Muscle layer of duodenum (tissue), 2 donors: ENCODE results near the gene BHLHE41.

ENCODE experiments used
- H3K27ac ChIP-seq: one replicate; pipeline ENCODE4 v1.7.0; 2013; ENCODE audit warnings: mild to moderate bottlenecking, low read length
- H3K27me3 ChIP-seq: one replicate; pipeline ENCODE4 v1.7.0; 2013; ENCODE audit warnings: low read depth, mild to moderate bottlenecking, control low read depth, low read length
- H3K36me3 ChIP-seq, 2 donors: one replicate each; pipeline ENCODE4 v1.7.0; 2013; ENCODE audit warnings: low read length in 2 of 2, control low read depth in 1 of 2, mild to moderate bottlenecking in 1 of 2; ENCODE audit not compliant: insufficient read depth in 2 of 2, control insufficient read depth in 1 of 2
- H3K4me1 ChIP-seq, 2 donors: one replicate each; pipeline ENCODE4 v1.7.0; 2013; ENCODE audit warnings: low read length in 2 of 2, mild to moderate bottlenecking in 2 of 2, control low read depth in 1 of 2, moderate library complexity in 1 of 2; ENCODE audit not compliant: insufficient read depth in 2 of 2, control insufficient read depth in 1 of 2
- H3K4me3 ChIP-seq, 2 donors: one replicate each; pipeline ENCODE4 v1.7.0; 2013; ENCODE audit warnings: low read length in 2 of 2, low read depth in 1 of 2, mild to moderate bottlenecking in 1 of 2
- H3K9me3 ChIP-seq, 2 donors: one replicate each; pipeline ENCODE4 v1.7.0; 2013; ENCODE audit warnings: low read length in 2 of 2, control low read depth in 1 of 2, mild to moderate bottlenecking in 1 of 2; ENCODE audit not compliant: control insufficient read depth in 1 of 2
- donor health status: healthy.

Gene BHLHE41

GRCh38 chr12:26095186-26095585 is 29.7 kb downstream of the BHLHE41 start:
- H3K36me3 ChIP-seq = no peaks in the 10 kb centered on the region
- no peaks in the 10 kb centered on the region for H3K4me1 ChIP-seq
- no peaks in the 10 kb centered on the region for H3K9me3 ChIP-seq
- no peaks in the 10 kb centered on the region for H3K27me3 ChIP-seq
- no peak overlapping the region for H3K27ac ChIP-seq
- no peak overlapping the region for H3K4me3 ChIP-seq

- H3K36me3 ChIP-seq = no peaks in the 10 kb centered on the region
- no peaks in the 10 kb centered on the region for H3K27me3 ChIP-seq
- no peak overlapping the region for H3K27ac ChIP-seq
- H3K9me3 ChIP-seq = no peaks in the 10 kb centered on the region
- H3K4me3 ChIP-seq = no peak overlapping the region
- H3K4me1 ChIP-seq = no peaks in the 10 kb centered on the region
Measured at GRCh38 chr12:26092346-26093105, 32.3 kb downstream of the BHLHE41 start.

- Histone ChIP-seq H3K27ac (no peak overlapping the region), H3K4me3 (no peak overlapping the region), H3K4me1 (no peaks in the 10 kb centered on the region), H3K27me3 (no peaks in the 10 kb centered on the region), H3K36me3 (no peaks in the 10 kb centered on the region), H3K9me3 (no peaks in the 10 kb centered on the region)
Measured at GRCh38 chr12:26091822-26092221, 33.0 kb downstream of the BHLHE41 start.

- Histone ChIP-seq H3K27ac (no peak overlapping the region), H3K36me3 (no peaks in the 10 kb centered on the region)
Measured at GRCh38 chr12:26090836-26091510, 33.9 kb downstream of the BHLHE41 start.

DNA sequence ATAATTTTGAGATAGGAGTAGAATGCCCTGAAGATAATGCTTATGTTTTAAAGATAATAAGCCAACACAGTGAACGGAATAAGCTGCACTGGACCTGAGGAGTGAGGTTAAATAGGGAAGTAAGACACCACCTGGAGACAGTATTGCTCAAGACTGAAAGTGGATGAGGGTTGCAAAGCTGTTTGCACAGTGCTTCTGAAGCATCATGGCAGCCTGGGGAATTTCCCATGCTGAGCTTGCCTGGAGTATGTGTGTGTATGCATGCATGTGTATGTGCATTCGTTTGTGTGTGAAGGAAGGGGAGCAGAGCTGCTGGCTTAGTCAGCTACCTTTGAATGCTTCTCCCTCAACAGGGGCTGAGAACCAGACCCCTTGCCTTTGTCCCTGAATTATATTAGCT is 35.8 kb downstream of the BHLHE41 start:
- Histone ChIP-seq H3K4me1 (no peaks in the 10 kb centered on the region), H3K27me3 (no peaks in the 10 kb centered on the region), H3K36me3 (no peaks in the 10 kb centered on the region), H3K27ac (no peak overlapping the region), H3K4me3 (no peak overlapping the region), H3K9me3 (no peaks in the 10 kb centered on the region)

More at GRCh38 chr12:26090836-26091510, 33.9 kb downstream of the BHLHE41 start:
- Histone ChIP-seq H3K9me3 (no peaks in the 10 kb centered on the region), H3K27me3 (no peaks in the 10 kb centered on the region), H3K4me3 (no peak overlapping the region), H3K4me1 (no peaks in the 10 kb centered on the region)

DNA sequence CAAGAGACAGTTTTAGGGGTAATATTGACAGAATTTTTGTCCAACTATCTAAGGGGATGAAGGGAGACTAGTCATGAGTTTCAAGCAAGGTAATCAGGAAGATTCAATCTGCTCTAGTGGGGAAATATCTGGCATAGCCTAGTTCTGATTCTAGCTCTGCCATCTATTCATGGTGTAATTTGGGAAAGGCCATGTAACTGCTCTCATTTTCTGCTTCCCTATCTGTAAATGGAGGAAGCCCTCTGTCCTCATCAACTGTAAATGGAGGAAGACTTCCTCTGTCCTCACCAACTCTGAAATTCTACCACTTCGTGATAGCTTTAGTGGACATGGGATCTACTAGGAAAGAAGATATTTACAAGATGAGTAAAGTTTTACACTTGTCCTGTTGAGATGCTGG is 37.9 kb downstream of the BHLHE41 start:
- Histone ChIP-seq H3K36me3 (no peaks in the 10 kb centered on the region), H3K4me1 (no peaks in the 10 kb centered on the region), H3K9me3 (no peaks in the 10 kb centered on the region), H3K27me3 (no peaks in the 10 kb centered on the region), H3K4me3 (no peak overlapping the region), H3K27ac (no peak overlapping the region)

GRCh38 chr12:26080911-26081310 is 43.9 kb downstream of the BHLHE41 start:
- no peaks in the 10 kb centered on the region for H3K27me3 ChIP-seq
- no peaks in the 10 kb centered on the region for H3K36me3 ChIP-seq
- no peak overlapping the region for H3K4me3 ChIP-seq

DNA sequence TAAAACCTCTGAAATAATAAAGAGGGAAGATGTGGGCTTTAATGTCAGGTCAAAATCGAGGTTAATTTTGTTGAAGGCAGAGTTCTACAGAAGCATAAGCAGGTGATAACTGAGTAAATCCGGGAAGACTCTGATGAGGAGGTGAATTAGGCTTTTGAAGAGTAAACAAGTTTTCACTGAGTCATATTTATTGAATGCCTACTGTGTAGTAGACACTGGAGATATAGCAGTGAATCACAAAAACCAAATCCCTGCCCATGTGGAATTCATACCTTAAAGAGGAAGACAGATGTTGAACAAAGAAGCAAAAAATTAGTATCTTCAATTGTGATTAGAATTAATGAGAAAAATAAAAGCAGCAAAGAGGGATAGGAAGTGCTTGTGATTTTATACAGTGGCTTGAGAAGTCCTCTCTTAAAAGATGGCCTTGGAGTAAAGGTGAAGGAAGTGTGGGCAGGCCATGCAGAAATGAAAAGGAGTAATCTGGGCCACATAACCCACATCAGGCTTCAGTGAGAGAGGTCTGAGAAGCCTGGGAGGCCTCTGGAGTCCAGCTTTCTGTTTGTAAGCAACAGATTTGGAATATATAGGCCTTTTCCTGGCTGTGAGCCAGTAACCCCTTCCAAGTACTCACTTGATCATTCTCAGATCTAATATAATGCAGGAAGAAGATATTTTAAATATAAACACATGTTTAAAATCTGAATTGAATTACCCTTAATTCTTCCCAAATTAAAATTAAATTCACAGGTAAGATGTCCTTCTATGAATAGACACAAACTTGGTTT is 46.7 kb downstream of the BHLHE41 start:
- no peaks in the 10 kb centered on the region for H3K4me1 ChIP-seq
- H3K27me3 ChIP-seq = no peaks in the 10 kb centered on the region
- H3K9me3 ChIP-seq = no peaks in the 10 kb centered on the region
- H3K27ac ChIP-seq = no peak overlapping the region
- H3K4me3 ChIP-seq = no peak overlapping the region
- no peaks in the 10 kb centered on the region for H3K36me3 ChIP-seq

More at GRCh38 chr12:26080911-26081310, 43.9 kb downstream of the BHLHE41 start:
- Histone ChIP-seq H3K4me1 (no peaks in the 10 kb centered on the region), H3K27ac (no peak overlapping the region), H3K9me3 (no peaks in the 10 kb centered on the region)
